GM19238 (cell line): ENCODE measurements around the gene MYOM1.
"Not testable (repeated sequence)": the region's sequence is repeated elsewhere in the genome, so short reads cannot be mapped to it uniquely, and the experiment has no call there.

Source experiments
- DNase-seq: peaks from one replicate; pipeline ENCODE4 v3.0.0; 2011; ENCODE audit warnings: low spot score; ENCODE audit not compliant: insufficient read length

The MYOM1 gene

DNA sequence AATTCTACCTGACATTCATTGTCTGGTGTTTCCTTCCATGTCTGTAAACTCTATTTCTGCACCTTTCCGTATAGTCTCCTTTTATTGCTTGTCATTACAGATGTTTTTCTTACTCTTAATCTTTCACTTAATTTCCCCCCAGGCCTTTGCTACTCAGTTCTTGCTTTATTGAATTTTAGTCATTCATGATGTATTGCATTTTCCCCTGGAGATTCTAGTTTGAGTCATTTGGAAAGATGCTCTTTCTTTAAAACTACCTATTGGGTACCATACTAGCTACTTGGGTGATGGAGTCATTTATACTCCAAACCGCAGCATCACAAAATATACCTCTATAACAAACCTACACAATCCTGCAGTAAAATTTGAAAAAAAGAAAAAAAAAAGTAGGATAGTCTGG, 179.6 kb downstream of the MYOM1 start:
- no peak for DNase-seq

DNA sequence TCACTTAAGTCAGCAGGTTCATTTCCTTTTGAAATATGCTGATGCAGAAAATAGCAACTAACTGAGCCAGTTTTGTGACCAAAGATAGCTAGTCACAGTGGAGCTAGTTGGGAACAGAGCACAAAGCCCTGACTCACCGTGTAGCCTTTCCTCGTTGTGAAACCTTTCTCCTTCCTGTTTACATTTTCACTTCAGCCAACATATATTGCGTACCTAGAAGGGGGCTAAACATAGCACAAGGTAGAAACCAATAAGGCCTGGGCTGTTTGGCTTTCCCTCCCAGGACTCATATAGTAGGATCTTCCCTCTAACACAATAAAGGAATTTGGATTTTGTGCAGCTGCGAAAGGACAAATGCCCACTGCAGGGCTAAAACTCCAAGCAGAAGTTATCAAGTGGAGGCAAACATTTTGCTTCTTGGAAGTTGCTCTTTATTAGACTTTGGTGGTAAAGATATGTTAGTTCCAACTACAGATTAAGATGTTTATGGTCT, 182.3 kb downstream of the MYOM1 start:
- DNase-seq: peak; percentile 59

DNA sequence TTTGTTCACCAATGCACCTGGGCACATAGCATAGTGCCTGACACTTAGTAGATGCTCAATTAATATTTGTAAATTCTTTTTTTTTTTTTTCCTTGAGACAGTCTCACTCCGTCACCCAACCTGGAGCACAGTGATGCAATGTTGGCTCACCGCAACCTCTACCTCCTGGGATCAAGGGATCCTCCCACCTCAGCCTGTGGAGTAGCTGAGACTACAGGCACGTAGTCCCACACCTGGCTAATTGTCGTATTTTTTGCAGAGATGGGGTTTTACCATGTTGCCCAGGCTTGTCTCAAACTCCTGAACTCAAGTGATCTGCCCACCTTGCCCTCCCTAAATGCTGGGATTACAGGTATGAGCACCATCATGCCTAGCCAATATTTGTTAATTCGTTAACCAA, 183.7 kb downstream of the MYOM1 start:
- DNase-seq: no peak

DNA sequence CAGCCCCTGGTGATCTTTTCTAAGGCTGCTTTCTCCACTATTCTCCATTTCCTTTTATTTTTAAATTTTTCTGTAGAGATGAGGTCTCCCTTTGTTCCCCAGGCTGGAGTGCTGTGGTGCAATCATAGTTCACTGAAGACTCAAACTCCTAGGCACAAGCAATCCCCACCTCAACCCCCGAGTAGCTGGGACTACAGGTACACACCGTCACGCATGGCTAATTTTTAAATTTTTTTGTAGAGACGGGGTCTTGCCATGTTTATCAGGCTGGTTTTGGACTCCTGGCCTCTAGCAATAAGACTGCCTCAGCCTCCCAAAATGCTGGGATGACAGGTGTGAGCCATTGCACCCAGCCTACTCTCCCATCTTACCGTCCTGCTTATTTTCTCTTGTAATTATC, 184.1 kb downstream of the MYOM1 start:
- no peak for DNase-seq

DNA sequence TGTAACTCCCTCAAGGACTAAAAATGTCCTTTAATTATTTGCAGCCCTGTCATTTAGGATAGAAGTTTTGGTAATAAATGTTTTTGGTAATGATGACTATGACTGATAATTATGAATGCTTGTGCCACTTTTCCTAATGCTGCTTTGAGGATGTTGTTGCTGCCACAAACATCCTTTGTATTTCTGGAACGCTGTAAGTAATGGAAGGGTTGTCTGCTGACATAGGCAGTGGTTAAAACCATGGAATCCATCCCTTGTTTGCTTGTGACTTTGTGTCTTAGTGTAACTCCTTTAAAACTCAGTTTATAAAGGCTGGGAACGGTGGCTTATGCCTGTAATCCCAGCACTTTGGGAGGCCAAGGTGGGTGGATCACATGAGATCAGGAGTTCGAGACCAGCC, 187.0 kb downstream of the MYOM1 start:
- no peak for DNase-seq

DNA sequence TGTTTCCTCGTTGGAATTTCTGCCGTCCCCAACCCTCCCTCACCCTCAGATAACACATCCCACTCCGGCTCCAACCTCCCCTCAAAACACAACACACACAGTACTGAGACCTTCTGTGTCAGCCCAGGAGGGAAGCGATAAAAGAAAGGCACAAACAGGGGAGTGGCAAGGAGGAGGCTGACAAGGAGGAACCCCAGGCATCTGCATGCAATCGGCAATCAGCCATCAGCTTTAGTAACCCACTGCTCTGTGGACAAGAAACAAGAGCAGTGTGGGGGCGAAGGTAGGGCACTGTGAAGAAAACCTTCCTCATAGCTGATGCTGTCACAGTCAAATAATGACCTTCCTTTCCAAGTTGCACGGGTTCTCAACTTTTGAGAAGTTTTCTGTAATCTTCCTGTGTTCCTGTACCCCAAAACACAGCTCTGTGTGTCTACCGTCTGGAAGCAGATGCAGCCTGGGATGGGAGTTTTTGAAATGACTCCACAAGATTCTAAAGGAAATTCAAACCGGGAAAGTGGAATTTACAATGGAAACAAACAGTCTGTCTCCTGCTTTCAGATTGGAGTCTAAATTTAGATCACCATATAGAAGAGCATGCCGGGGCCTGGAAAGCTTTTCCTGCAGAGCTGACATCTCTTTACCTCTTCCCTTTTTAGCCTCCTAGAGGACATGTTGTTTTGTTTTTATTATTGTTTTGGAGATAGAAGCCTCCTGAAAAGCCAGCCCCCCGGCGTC, 190.4 kb downstream of the MYOM1 start:
- no peak for DNase-seq

DNA sequence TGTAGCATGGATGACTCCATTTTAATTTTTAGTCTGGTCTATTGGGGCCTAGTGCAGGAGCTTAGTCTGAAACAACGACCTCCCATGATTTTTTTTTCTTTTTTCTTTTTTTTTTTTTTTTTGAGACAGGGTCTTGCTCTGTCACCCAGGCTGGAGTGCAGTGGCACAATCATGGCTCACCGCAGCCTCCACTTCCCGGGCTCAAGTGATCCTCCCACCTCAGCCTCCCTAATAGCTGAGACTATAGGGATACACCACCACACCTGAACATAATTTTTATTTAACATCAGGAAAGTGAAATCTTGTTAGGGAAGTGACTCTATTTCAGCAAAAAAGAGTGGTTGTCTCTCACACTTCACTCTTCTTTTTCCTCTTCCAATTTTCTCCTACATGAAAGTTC, 191.7 kb downstream of the MYOM1 start:
- not testable (repeated sequence) for DNase-seq

DNA sequence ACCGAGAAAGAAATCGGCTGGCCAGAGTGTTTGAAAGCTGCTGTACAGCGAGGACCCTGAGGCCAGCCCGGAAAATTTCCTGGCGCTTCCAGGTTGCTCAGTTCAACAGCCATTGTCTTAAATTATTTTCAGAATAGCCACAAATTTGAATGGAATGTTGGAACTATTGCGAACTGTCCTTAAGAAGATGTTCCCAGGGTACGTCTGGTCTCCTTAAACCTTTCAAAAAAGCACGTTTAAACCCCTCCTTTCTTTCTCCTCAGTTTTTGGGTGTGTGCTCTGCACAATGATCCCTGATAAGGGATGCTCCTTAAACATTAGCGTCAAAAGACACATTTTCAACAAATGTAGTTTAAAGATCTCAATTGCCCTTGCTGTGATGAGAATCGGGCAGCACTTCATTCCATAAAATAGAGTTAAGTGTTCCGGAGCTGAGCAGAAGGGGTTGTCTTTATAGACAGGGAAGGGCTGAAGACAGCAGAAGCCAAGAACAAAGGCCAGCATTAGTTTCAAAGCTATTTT, 192.3 kb downstream of the MYOM1 start:
- DNase-seq: no peak

DNA sequence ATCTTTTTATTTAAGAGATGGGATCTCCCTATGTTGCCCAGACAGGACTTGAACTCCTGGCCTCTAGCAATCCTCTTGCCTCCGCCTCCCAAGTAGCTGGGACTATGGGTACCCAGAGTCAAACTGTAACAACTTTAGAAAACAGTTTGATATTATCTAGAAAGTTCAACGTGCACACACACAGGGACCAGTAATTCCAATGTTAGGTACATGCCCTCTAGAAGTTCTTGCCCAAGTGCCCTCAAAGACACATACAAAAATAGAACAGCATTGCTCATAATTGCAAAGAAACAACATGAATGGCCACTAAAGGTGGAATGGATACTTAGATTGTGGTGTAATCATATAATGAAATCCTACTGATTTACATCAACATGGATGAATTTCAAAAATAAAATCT, 194.2 kb downstream of the MYOM1 start:
- DNase-seq: no peak

DNA sequence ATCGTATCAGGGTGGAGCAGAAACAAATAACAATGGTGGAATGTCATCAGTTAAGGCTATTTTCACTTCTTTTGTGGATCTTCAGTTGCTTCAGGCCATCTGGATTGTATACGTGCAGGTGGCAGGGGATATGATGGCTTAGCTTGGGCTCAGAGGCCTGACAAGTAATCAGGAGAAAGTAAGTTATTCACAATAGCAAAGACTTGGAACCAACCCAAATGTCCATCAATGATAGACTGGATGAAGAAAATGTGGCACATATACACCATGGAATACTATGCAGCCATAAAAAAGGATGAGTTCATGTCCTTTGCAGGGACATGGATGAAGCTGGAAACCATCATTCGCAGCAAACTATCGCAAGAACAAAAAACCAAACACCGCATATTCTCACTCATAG, 196.2 kb downstream of the MYOM1 start:
- not testable (repeated sequence) for DNase-seq
